Type B pancreatic cell (in vitro differentiated cells): ENCODE results near the gene SLC36A3. TPM values are rescaled to one million over a fixed set of nuclear protein-coding genes. Genes with fewer than 3 reads are reported as not detected.

Source experiments
- DNase-seq: peaks from one replicate; pipeline ENCODE4 v3.0.0; 2021; ENCODE audit warnings: mixed read lengths; ENCODE audit not compliant: unreplicated experiment; ENCODE audit errors: extremely low spot score
- H3K27ac Mint-ChIP-seq: 2 replicates; pipeline ENCODE4 v1.8.0; 2021; ENCODE audit warnings: mild to moderate bottlenecking, mixed read lengths
- H3K27me3 Mint-ChIP-seq: 2 replicates; pipeline ENCODE4 v1.8.0; 2021; ENCODE audit warnings: mixed read lengths
- H3K36me3 Mint-ChIP-seq: 2 replicates; pipeline ENCODE4 v1.8.0; 2021; ENCODE audit warnings: mixed read lengths
- H3K4me1 Mint-ChIP-seq: one replicate; pipeline ENCODE4 v1.8.0; 2021; ENCODE audit warnings: mixed read lengths; ENCODE audit not compliant: unreplicated experiment
- H3K4me3 Mint-ChIP-seq: 2 replicates; pipeline ENCODE4 v1.8.0; 2021; ENCODE audit warnings: mild to moderate bottlenecking, mixed read lengths
- H3K9me3 Mint-ChIP-seq: 2 replicates; pipeline ENCODE4 v1.8.0; 2021; ENCODE audit warnings: mixed read lengths
- CTCF ChIP-seq: fragments of 200-600 bp; sonication (generic); conservative IDR thresholded peaks from 2 replicates; pipeline ENCODE4 v1.5.0; 2021; ENCODE audit warnings: antibody characterized with exemption, mild to moderate bottlenecking
- total RNA-seq: library from RNA; stranded (reverse); gene quantifications from 2 replicates; pipeline ENCODE4 v1.2.1, GENCODE V29; 2021; ENCODE audit warnings: low replicate concordance

Gene SLC36A3
- total RNA-seq, 1 donor from 2014 or later: not detected

GRCh38 chr5:151262532-151262931 is 41.0 kb downstream of the SLC36A3 start:
- TF ChIP-seq CTCF: no peak
- no peak for DNase-seq
- Mint-ChIP-seq H3K9me3 (no peaks in the 10 kb centered on the region), H3K4me3 (no peak overlapping the region), H3K27ac (no peak overlapping the region), H3K27me3 (no peaks in the 10 kb centered on the region), H3K4me1 (peaks cover 12% of the 10 kb centered on the region), H3K36me3 (peaks cover 27% of the 10 kb centered on the region)

GRCh38 chr5:151259931-151260330 is 43.6 kb downstream of the SLC36A3 start:
- Mint-ChIP-seq H3K9me3 (no peaks in the 10 kb centered on the region), H3K4me1 (peaks cover 19% of the 10 kb centered on the region), H3K27me3 (no peaks in the 10 kb centered on the region), H3K36me3 (peaks cover 17% of the 10 kb centered on the region), H3K27ac (no peak overlapping the region), H3K4me3 (no peak overlapping the region)
- TF ChIP-seq CTCF: no peak
- no peak for DNase-seq

- DNase-seq: no peak
- H3K4me1 Mint-ChIP-seq: peaks cover 14% of the 10 kb centered on the region
- H3K27ac Mint-ChIP-seq: no peak overlapping the region
- no peaks in the 10 kb centered on the region for H3K9me3 Mint-ChIP-seq
- H3K36me3 Mint-ChIP-seq: peaks cover 7% of the 10 kb centered on the region
- no peaks in the 10 kb centered on the region for H3K27me3 Mint-ChIP-seq
- TF ChIP-seq CTCF: no peak
- no peak overlapping the region for H3K4me3 Mint-ChIP-seq
These were observed 44.8 kb downstream of the SLC36A3 start for GRCh38 chr5:151258816-151259215.

- no peaks in the 10 kb centered on the region for H3K9me3 Mint-ChIP-seq
- no peak overlapping the region for H3K4me3 Mint-ChIP-seq
- H3K27ac Mint-ChIP-seq: no peak overlapping the region
- no peak for DNase-seq
- TF ChIP-seq CTCF: no peak
- peaks cover 20% of the 10 kb centered on the region for H3K4me1 Mint-ChIP-seq
- H3K36me3 Mint-ChIP-seq: peaks cover 5% of the 10 kb centered on the region
- no peaks in the 10 kb centered on the region for H3K27me3 Mint-ChIP-seq
These were observed 45.4 kb downstream of the SLC36A3 start for GRCh38 chr5:151258201-151258611.

GRCh38 chr5:151257731-151258181 is 45.8 kb downstream of the SLC36A3 start:
- Mint-ChIP-seq H3K27me3 (no peaks in the 10 kb centered on the region), H3K27ac (peak overlapping the region; percentile 22), H3K4me1 (peaks cover 20% of the 10 kb centered on the region), H3K36me3 (peaks cover 5% of the 10 kb centered on the region), H3K4me3 (peak overlapping the region; percentile 21), H3K9me3 (no peaks in the 10 kb centered on the region)
- no peak for TF ChIP-seq CTCF
- no peak for DNase-seq
